LoVo (cell line): ENCODE measurements around the gene ROBO4.

Source experiments
- DNase-seq: peaks from one replicate; pipeline ENCODE4 v3.0.0-alpha.2; 2016; ENCODE audit warnings: low spot score

The ROBO4 gene

DNA sequence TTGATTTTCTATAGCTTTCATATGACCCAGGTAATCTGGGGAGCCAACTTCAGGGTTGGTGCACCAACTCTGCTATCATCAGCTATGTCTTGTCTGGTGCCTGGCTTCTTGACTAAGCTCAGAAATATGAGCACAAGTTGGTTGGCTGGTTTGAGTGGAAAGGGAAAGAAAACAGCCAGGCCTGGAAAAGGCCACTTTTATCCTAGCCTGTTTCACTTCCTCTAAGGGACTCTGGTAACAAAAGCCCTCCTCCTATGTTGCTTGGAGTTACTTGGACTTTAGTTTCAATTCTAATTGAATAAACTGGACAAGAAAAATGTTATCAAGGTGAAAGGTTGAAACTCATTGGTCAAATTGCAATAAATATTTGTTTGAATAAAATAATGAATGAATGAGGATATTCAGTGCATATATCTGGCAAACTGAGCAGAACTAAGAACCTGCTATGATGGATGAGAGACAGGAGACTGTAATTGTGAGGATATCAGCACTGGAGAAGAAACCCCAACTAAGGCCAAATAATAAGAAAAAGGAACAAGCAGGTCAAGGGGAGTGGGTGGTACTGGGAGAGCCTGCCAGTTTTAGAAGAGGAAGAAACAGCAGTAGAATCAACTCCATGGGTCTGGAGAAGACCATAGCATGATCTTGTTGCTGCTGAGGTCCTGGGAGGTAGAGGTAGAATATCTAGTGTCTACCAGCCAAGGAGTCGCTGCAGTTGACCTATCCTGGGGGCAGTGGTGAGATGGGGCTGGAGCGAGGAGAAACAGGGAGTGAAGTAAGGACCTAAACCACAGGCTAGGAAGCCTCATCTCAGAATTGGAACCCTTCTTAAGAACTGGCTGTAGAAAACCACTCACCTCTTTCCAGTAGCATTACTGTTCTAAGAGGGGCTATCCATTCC lies 8.2 kb downstream of the ROBO4 start:
- DNase-seq: no peak

DNA sequence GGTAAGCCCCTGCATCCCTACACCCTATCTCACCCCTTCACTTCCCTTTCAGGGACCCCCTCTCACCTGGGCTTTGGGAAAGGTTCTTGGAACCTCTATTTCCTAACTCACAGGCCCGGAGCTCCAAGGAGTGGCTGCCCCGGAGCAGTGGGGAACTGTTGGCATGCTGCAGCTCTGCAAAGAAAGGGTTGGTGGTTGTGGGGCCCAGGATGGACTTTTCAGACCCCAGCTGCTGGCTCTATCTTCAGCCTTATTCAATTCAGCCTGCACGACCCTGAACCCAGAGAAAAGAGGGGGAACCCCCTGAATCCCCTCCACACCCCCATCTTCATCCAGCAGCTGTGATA lies 10.0 kb downstream of the ROBO4 start:
- no peak for DNase-seq

DNA sequence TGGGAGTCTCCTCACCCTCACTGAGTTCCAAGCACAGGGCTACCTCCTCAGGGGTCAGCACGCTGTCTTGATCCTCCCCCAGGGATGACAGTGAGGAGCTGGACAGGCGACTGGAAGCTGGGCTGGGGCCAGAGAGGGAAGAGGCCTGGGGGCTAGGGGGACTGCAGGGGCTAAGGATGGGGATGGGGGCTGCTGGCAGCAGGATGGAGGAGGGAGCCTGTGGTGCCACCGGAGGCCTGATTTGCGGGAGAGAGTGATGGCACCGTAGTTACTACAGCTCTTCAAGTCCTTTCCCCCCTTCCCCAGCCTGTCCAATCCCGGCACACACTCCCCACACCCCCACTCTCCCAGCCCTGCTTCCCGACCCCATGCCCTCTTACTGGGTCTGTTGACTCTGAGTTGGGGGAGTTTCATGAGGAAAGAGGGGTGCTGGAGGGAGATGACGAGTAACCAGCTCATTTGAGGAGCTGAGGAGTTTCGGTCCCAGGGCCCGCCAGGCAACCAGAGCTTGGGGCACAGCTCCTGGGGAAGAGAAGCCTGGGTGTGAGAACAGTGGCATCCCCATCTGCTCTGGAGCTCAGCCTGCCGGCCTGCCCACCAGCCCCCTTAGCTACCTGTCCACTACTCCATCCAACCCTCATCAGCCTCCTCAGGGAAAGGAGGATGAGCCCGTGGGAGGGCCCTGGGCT lies 10.5 kb downstream of the ROBO4 start:
- DNase-seq: no peak

DNA sequence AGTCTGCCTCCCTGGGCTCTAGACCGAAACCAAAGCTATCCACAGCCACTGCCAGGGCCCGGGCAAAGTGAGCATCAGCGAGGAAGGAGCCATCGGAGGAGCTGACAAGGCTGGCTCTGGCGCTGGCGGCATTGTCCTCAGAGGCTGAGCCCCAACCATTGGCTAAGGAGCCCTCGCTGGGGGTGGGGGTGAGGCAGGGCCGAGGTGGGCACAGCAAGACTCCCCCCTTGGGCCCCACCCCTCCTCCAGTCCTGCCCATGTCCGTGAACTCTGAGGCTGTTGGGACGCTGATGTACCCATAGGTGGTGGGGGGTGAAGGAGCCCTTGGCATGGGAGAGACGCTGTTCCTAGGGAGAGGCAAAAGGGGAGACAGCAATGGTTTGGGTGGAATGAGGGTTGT lies 11.2 kb downstream of the ROBO4 start:
- DNase-seq: no peak

GRCh38 chr11:124884869-124885479 lies 12.7 kb downstream of the ROBO4 start:
- DNase-seq: no peak

- DNase-seq: no peak
These were observed 13.3 kb downstream of the ROBO4 start for GRCh38 chr11:124884340-124884739.

GRCh38 chr11:124882339-124883071 lies 15.2 kb downstream of the ROBO4 start:
- DNase-seq: no peak

- DNase-seq: no peak
These were observed 16.7 kb downstream of the ROBO4 start for GRCh38 chr11:124880958-124881357.

GRCh38 chr11:124880290-124880611 lies 17.4 kb downstream of the ROBO4 start:
- no peak for DNase-seq

GRCh38 chr11:124879493-124880289 lies 18.0 kb downstream of the ROBO4 start:
- no peak for DNase-seq

- no peak for DNase-seq
These were observed 18.7 kb downstream of the ROBO4 start for GRCh38 chr11:124878759-124879492.

GRCh38 chr11:124877910-124878758 lies 19.5 kb downstream of the ROBO4 start:
- no peak for DNase-seq

DNA sequence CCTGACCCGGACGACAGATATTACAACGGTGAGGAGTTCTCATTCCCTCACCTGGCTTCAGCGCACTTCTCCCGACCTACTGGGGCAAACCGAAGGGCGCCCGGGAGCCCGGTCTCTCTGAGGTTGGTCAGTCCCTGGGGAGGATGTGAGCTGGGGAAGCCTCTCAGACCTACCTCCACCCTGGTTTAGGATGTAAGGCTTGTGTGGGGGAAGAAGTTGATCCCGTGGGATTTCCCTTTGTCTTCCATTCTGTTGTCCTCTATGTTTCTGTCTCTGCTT lies 20.1 kb downstream of the ROBO4 start:
- no peak for DNase-seq

- DNase-seq: no peak
These were observed 20.6 kb downstream of the ROBO4 start for GRCh38 chr11:124876818-124877630.

DNA sequence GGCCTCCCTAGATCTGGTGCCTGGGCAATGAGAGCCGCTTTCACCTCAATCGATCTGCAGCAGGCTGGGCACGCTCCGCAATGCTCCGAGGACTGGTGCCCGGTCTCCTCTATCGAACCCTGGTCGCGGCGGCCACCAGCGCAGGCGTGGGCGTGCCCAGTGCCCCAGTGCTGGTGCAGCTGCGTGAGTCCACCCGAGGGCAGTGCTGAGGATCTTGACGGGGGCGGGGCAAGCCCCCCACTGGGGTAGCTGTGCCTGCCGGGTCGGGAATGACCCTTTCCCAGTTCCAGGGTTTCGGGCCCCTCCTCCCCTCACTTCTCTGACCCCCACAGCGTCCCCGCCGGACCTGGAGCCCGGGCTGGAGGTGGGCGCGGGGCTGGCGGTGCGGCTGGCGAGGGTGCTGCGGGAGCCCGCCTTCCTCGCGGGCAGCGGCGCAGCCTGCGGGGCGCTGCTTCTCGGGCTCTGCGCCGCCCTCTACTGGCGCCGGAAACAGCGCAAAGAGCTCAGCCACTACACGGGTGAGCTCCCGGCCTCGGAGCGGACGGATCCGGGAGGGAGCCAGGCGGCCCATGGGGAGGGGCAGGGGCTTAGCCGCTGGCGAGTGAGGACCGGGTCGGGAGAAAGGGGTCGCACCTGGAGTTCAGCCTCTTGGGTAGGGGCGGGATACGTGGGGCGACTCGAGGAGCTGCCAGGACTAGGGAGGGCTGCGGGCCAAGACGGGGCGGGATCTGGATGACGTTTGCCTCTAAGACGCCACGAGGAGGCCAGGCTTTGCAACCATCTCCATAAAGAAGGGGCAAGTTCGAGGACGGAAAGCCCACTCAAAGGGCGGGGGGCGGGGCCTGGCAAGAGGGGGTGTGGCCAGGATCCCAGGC lies 21.5 kb downstream of the ROBO4 start:
- DNase-seq: peak; percentile 86

- no peak for DNase-seq
These were observed 22.3 kb downstream of the ROBO4 start for GRCh38 chr11:124875401-124875800.

- DNase-seq: no peak
These were observed 23.0 kb downstream of the ROBO4 start for GRCh38 chr11:124874571-124875255.

DNA sequence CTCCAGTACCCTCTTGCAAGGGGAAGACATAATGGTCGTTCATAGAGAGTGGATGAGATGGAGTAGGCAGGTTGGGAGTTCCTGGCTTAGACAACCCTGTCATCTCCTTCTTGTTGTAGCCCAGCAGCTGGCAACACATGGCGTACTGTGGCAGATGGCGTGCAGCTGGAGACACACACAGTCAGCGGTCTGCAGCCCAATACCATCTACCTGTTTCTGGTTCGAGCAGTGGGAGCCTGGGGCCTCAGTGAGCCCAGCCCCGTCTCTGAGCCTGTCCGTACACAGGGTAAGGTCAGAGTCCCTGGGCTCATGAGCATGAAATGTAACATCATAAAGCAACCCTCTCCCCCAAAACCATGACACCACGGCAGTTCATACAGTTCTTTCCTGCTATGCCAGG lies 23.7 kb downstream of the ROBO4 start:
- DNase-seq: no peak
